GM10248 (cell line): ENCODE measurements around the gene SAP30.

Source experiments
- CTCF ChIA-PET: fragments of 300-600 bp; sonication (Branson Sonifier 250); formaldehyde crosslinking; extraction: SDS; loops from one replicate; lab custom pipeline; 2021; ENCODE audit warnings: antibody characterized with exemption; lab: Yijun Ruan, JAX
- POLR2A ChIA-PET: fragments of 350-650 bp; sonication (Branson Sonifier 250); formaldehyde crosslinking; extraction: SDS; loops from one replicate; lab custom pipeline; 2020; ENCODE audit warnings: antibody characterized with exemption; lab: Yijun Ruan, JAX
- DNase-seq: peaks from one replicate; pipeline ENCODE4 v3.0.0; 2012; ENCODE audit errors: extremely low spot score
- TF ChIP-seq, protein P1 (sequence below): IDR thresholded peaks from 2 replicates; pipeline ENCODE4 v1.5.1; 2012; ENCODE audit warnings: mild to moderate bottlenecking, low read depth; ENCODE audit errors: extremely low read depth, missing control alignments, control extremely low read depth

Gene SAP30, protein sequence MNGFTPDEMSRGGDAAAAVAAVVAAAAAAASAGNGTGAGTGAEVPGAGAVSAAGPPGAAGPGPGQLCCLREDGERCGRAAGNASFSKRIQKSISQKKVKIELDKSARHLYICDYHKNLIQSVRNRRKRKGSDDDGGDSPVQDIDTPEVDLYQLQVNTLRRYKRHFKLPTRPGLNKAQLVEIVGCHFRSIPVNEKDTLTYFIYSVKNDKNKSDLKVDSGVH

DNA sequence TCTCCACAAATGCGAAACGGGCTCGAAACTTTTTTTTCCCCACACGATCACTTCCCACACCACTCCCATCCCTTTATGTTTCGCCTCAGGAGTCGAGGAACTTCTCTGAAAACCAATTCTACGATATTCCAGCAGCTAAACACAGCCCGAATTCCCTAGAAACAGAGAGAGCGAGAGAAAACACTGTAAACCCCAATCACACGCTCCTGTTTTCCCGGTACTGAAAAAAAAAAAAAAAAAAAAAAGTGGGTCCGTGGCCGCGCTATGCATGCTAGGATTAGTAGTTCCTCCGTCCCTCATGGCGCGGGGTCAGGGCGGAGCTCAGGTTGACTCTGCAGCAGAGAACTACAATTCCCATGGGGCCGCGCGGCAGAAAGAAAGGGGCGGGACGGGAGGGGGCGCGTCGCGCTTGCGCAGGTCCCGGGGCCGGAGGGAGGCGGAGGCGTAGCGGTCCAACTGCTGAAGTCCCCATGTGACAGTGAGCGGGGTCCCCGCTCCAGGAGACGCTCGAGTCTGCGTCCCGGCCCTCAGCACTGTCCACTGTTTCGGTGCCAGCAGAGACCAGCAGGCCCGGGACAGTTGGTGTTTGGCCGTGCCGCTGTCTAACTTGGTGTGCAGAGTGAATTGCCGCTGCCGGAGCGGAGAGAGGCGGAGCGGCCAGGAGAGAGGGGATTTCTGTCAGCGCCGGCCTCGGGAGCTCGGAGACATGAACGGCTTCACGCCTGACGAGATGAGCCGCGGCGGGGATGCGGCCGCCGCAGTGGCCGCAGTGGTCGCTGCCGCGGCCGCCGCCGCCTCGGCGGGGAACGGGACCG, at the start of gene SAP30:
Gene SAP30 (plus strand): TSS at position 478 of the 815 bp plus-strand sequence. CDS start 229 bp downstream, at position 707.
- TF ChIP-seq, protein P1, sequence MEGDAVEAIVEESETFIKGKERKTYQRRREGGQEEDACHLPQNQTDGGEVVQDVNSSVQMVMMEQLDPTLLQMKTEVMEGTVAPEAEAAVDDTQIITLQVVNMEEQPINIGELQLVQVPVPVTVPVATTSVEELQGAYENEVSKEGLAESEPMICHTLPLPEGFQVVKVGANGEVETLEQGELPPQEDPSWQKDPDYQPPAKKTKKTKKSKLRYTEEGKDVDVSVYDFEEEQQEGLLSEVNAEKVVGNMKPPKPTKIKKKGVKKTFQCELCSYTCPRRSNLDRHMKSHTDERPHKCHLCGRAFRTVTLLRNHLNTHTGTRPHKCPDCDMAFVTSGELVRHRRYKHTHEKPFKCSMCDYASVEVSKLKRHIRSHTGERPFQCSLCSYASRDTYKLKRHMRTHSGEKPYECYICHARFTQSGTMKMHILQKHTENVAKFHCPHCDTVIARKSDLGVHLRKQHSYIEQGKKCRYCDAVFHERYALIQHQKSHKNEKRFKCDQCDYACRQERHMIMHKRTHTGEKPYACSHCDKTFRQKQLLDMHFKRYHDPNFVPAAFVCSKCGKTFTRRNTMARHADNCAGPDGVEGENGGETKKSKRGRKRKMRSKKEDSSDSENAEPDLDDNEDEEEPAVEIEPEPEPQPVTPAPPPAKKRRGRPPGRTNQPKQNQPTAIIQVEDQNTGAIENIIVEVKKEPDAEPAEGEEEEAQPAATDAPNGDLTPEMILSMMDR = no peak
- CTCF ChIA-PET = interaction anchor here (0.8 to 1.7 kb wide), 6 partner anchors 46 to 124 kb away, joined by 3 to 8 read pairs (median 4); no protein-coding TSS in a partner anchor
- peak; percentile 95 for DNase-seq
- POLR2A ChIA-PET = interaction anchor here (0.6 to 5.1 kb wide), 8 partner anchors 16 to 964 kb away, joined by 3 to 70 read pairs (median 4); partner anchors contain the start of gene HMGB2

DNA sequence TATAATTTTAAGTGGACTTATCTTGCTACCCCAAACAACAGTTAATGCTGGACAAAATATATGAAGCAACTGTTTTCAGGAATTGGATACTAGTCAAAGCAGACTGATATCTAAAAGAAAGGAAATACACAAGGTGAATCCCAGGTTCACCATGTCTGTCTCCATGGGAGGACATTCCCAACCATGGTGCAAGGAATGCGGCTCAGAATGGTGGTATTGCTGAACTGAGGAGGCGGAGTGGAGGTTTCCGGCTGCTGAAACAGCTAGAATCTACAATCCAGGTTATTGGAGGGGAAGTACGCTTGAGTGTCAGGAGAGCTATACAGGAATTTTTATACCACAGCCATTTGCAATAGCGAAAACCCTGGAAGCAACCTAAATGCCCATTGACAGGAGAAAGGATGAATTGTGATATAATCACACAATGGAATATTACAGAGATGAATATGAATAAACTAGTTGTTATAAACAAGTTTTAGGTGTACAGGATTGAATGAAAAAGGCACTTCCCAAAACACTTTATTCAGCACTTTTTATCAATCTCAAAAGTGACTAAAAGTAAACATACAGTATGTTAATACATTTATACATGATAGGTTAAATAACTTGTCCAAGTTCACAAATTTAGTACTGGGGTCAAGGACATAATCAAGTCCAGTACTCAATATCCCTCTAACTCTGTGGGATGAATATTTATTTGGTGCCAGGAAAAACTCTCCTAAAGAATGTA, 45.6 kb upstream of the SAP30 start:
- CTCF ChIA-PET = interaction anchor here (0.9 to 12.0 kb wide), 3 partner anchors 8 to 91 kb away, joined by 3 to 201 read pairs (median 6); no protein-coding TSS in a partner anchor
- DNase-seq = no peak
- POLR2A ChIA-PET = interaction anchor here (1.7 kb wide), 1 partner anchor 9 kb away, joined by 5 read pairs; the partner anchor contains the start of gene HMGB2
- TF ChIP-seq, protein P1 = no peak

DNA sequence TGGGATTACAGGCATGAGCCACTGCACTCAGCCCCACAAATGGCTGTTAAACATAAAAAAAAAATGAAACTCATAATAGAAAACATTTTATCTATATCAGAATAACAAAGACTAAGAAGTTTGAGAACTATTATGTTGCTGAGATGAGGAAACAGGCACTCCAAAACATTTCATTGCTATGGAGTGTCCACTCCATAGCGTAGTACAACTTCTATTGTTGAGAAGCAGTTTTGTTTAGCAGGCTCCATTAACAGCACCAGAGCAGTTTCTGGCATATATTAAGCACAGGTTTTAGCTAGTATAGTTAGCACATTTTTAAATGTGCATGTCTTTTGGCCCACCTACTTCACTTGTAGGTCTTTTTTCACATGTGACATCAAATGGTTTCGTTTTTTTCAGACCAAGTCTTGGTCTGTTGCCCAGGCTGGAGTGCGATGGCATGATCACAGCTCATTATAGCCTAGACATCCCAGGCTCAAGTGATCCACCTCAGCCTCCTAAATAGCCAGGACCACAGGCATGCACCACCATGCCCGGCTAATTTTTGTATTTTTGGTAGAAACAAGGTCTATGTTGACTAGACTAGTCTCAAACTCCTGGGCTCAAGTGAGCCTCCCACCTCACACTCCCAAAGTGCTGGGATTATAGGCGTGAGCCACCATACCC, 42.4 kb upstream of the SAP30 start:
- ChIA-PET CTCF (interaction anchor here (0.8 to 4.1 kb wide), 6 partner anchors 10 to 93 kb away, joined by 3 to 28 read pairs (median 4); no protein-coding TSS in a partner anchor), POLR2A (no interaction called here)
- TF ChIP-seq, protein P1 = no peak
- no peak for DNase-seq

DNA sequence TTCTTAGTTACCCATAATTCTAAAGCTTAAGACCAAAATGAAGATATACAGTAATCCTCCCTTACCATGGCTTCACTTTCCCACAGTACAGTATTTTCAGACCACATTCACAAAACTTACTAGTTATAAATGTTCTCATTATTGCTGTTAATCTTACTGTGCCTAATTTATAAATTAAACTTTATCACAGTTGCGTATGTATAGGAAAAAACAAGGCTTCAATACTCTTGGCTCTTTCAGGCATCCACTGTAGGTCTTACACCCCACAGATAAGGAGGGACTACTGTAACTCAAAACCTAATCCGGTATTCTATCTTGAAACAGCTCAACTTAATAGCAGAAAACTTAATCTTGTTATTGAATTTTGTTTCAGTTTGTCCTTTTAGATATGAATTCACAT, 40.2 kb upstream of the SAP30 start:
- ChIA-PET CTCF (interaction anchor here (1.0 to 4.1 kb wide), 8 partner anchors 9 to 82 kb away, joined by 3 to 28 read pairs (median 5); no protein-coding TSS in a partner anchor), POLR2A (interaction anchor here (1.9 kb wide), 1 partner anchor 40 kb away, joined by 6 read pairs; the partner anchor contains the start of gene SAP30)
- no peak for DNase-seq
- TF ChIP-seq, protein P1 = no peak

DNA sequence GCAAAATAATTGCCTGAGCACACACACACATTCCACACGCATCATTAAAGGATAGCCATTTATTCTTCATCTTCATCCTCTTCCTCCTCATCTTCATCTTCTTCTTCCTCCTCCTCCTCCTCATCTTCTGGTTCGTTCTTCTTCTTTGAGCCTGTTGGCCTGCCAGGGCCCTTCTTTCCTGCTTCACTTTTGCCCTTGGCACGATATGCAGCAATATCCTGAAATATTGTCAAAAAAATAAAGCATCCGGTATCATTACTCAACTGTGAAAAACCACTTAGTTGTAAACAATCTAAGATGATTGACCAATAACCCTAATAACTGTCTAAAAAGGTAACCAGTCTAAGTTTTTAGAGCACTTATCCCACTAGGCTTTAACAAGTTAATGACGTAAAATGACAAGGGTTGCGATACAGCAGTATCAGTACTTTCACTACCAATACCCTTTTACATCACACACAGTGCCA, 38.7 kb upstream of the SAP30 start:
- ChIA-PET CTCF (interaction anchor here (1.2 to 4.1 kb wide), 6 partner anchors 10 to 43 kb away, joined by 3 to 28 read pairs (median 4); no protein-coding TSS in a partner anchor), POLR2A (interaction anchor here (0.7 to 1.9 kb wide), 2 partner anchors 13 to 39 kb away, joined by 3 to 6 read pairs; partner anchors contain the start of gene SAP30)
- TF ChIP-seq, protein P1 = no peak
- peak; percentile 18 for DNase-seq
